Measurements from ENCODE around the gene AOC2. TPM values are rescaled to one million over a fixed set of nuclear protein-coding genes. Genes with fewer than 3 reads are reported as not detected.
A peak's percentile ranks its signal among the peaks of the same experiment; 100 is the strongest.

Gene AOC2
- 1 to 10 TPM; 1.8 to 2.4 TPM for total RNA-seq

- Mint-ChIP-seq H3K27ac (no peak within 1 kb of the TSS), H3K9me3 (ENCODE audit: low read depth) (no peaks in the 10 kb centered on the region), H3K36me3 (peaks cover 34% of the 10 kb centered on the region), H3K27me3 (no peaks in the 10 kb centered on the region), H3K4me1 (peaks cover 14% of the 10 kb centered on the region), H3K4me3 (no peak within 1 kb of the TSS)
- ATAC-seq: no peak
- CTCF ChIA-PET: interaction anchor here (1.0 to 2.0 kb wide), 4 partner anchors 10 to 153 kb away, joined by 3 to 11 read pairs (median 4); partner anchors contain the start of genes BECN1, PSME3 and RPL27
- no peak for DNase-seq
These were observed at the start of gene AOC2 for GRCh38 chr17:42844271-42844670. Gene AOC2, plus strand, starts transcription at chr17:42844580. Its CDS starts 47 bp downstream, at chr17:42844627.

- CTCF ChIA-PET: interaction anchor here (1.7 kb wide), 1 partner anchor 15 kb away, joined by 3 read pairs; the partner anchor contains the start of gene WNK4
- Mint-ChIP-seq H3K4me3 (no peak overlapping the region), H3K4me1 (peaks cover 19% of the 10 kb centered on the region), H3K9me3 (ENCODE audit: low read depth) (no peaks in the 10 kb centered on the region), H3K27ac (no peak overlapping the region), H3K36me3 (peaks cover 2% of the 10 kb centered on the region), H3K27me3 (peaks cover 9% of the 10 kb centered on the region)
- DNase-seq: no peak
- ATAC-seq: no peak
These were observed 49.3 kb upstream of the AOC2 start for GRCh38 chr17:42795061-42795460.

GRCh38 chr17:42795465-42795864, 48.9 kb upstream of the AOC2 start:
- DNase-seq (no peak), ATAC-seq (no peak)
- peaks cover 5% of the 10 kb centered on the region for H3K27me3 Mint-ChIP-seq
- CTCF ChIA-PET: interaction anchor here (1.7 kb wide), 1 partner anchor 15 kb away, joined by 3 read pairs; the partner anchor contains the start of gene WNK4
- H3K27ac Mint-ChIP-seq: no peak overlapping the region
- peaks cover 19% of the 10 kb centered on the region for H3K4me1 Mint-ChIP-seq
- no peaks in the 10 kb centered on the region for H3K9me3 Mint-ChIP-seq (ENCODE audit: low read depth)
- H3K4me3 Mint-ChIP-seq: no peak overlapping the region
- peaks cover 2% of the 10 kb centered on the region for H3K36me3 Mint-ChIP-seq

GRCh38 chr17:42796066-42796758, 48.2 kb upstream of the AOC2 start:
- CTCF ChIA-PET: interaction anchor here (1.7 kb wide), 1 partner anchor 16 kb away, joined by 3 read pairs; the partner anchor contains the start of gene WNK4
- H3K4me3 Mint-ChIP-seq: no peak overlapping the region

GRCh38 chr17:42797067-42798007, 47.0 kb upstream of the AOC2 start:
- DNase-seq: no peak
- no peaks in the 10 kb centered on the region for H3K9me3 Mint-ChIP-seq (ENCODE audit: low read depth)
- no peak overlapping the region for H3K27ac Mint-ChIP-seq
- CTCF ChIA-PET: interaction anchor here (1.8 kb wide), 1 partner anchor 34 kb away, joined by 5 read pairs; no protein-coding TSS in a partner anchor
- peaks cover 2% of the 10 kb centered on the region for H3K36me3 Mint-ChIP-seq
- ATAC-seq: no peak
- H3K27me3 Mint-ChIP-seq: peaks cover 7% of the 10 kb centered on the region
- peak overlapping the region; percentile 94 for H3K4me3 Mint-ChIP-seq
- peaks cover 19% of the 10 kb centered on the region for H3K4me1 Mint-ChIP-seq

More at GRCh38 chr17:42796066-42796758, 48.2 kb upstream of the AOC2 start:
- peaks cover 2% of the 10 kb centered on the region for H3K27me3 Mint-ChIP-seq
- H3K9me3 Mint-ChIP-seq (ENCODE audit: low read depth): no peaks in the 10 kb centered on the region
- peaks cover 19% of the 10 kb centered on the region for H3K4me1 Mint-ChIP-seq
- DNase-seq (no peak), ATAC-seq (no peak)
- no peak overlapping the region for H3K27ac Mint-ChIP-seq
- H3K36me3 Mint-ChIP-seq: peaks cover 2% of the 10 kb centered on the region

GRCh38 chr17:42798011-42798382, 46.4 kb upstream of the AOC2 start:
- Mint-ChIP-seq H3K27ac (peak overlapping the region; percentile 75), H3K36me3 (peaks cover 2% of the 10 kb centered on the region), H3K27me3 (peaks cover 7% of the 10 kb centered on the region), H3K4me3 (peak overlapping the region; percentile 94), H3K4me1 (peaks cover 19% of the 10 kb centered on the region), H3K9me3 (ENCODE audit: low read depth) (no peaks in the 10 kb centered on the region)
- DNase-seq: no peak
- ATAC-seq: no peak
- CTCF ChIA-PET: interaction anchor here (0.6 to 1.8 kb wide), 4 partner anchors 22 to 179 kb away, joined by 3 to 6 read pairs (median 4); partner anchors contain the start of gene BECN1

GRCh38 chr17:42798383-42799380, 45.7 kb upstream of the AOC2 start, which contains the start of the genes CNTD1 and COA3:
Gene CNTD1, plus strand, starts transcription at chr17:42798861. Its CDS starts 207 bp downstream, at chr17:42799068.
Gene COA3, minus strand, starts transcription at chr17:42798704. Its CDS starts 23 bp downstream, at chr17:42798681.
- peak within 1 kb of the TSS; percentile 75 for H3K27ac Mint-ChIP-seq
- H3K36me3 Mint-ChIP-seq: peaks cover 2% of the 10 kb centered on the region
- ATAC-seq (peak; percentile 100), DNase-seq (peak; percentile 90)
- no peaks in the 10 kb centered on the region for H3K9me3 Mint-ChIP-seq (ENCODE audit: low read depth)
- CTCF ChIA-PET: interaction anchor here (0.6 to 1.8 kb wide), 6 partner anchors 17 to 221 kb away, joined by 3 to 6 read pairs (median 4); partner anchors contain the start of gene BECN1
- peak within 1 kb of the TSS; percentile 94 for H3K4me3 Mint-ChIP-seq
- peaks cover 19% of the 10 kb centered on the region for H3K4me1 Mint-ChIP-seq
- peaks cover 7% of the 10 kb centered on the region for H3K27me3 Mint-ChIP-seq

GRCh38 chr17:42803074-42803883, 41.1 kb upstream of the AOC2 start:
- peaks cover 7% of the 10 kb centered on the region for H3K27me3 Mint-ChIP-seq
- CTCF ChIA-PET: interaction anchor here (1.1 to 2.3 kb wide), 4 partner anchors 17 to 310 kb away, joined by 3 to 7 read pairs (median 6); partner anchors contain the start of gene BECN1
- H3K36me3 Mint-ChIP-seq: peaks cover 6% of the 10 kb centered on the region
- H3K9me3 Mint-ChIP-seq (ENCODE audit: low read depth): no peaks in the 10 kb centered on the region
- H3K4me1 Mint-ChIP-seq: peaks cover 7% of the 10 kb centered on the region
- DNase-seq (no peak), ATAC-seq (no peak)
- no peak overlapping the region for H3K4me3 Mint-ChIP-seq
- H3K27ac Mint-ChIP-seq: no peak overlapping the region

- CTCF ChIA-PET: interaction anchor here (1.3 kb wide), 2 partner anchors 13 to 15 kb away, joined by 3 read pairs; no protein-coding TSS in a partner anchor
- no peak overlapping the region for H3K27ac Mint-ChIP-seq
- H3K9me3 Mint-ChIP-seq (ENCODE audit: low read depth): no peaks in the 10 kb centered on the region
- ATAC-seq: no peak
- H3K4me3 Mint-ChIP-seq: no peak overlapping the region
- H3K4me1 Mint-ChIP-seq: no peaks in the 10 kb centered on the region
- no peak for DNase-seq
- H3K36me3 Mint-ChIP-seq: peaks cover 10% of the 10 kb centered on the region
- H3K27me3 Mint-ChIP-seq: peaks cover 5% of the 10 kb centered on the region
These were observed 39.4 kb upstream of the AOC2 start for GRCh38 chr17:42804918-42805367.

- H3K4me1 Mint-ChIP-seq: no peaks in the 10 kb centered on the region
- CTCF ChIA-PET: interaction anchor here (1.3 kb wide), 1 partner anchor 14 kb away, joined by 3 read pairs; no protein-coding TSS in a partner anchor
- no peaks in the 10 kb centered on the region for H3K9me3 Mint-ChIP-seq (ENCODE audit: low read depth)
These were observed 38.1 kb upstream of the AOC2 start for GRCh38 chr17:42806249-42806648.

GRCh38 chr17:42809250-42809649, 35.1 kb upstream of the AOC2 start:
- Mint-ChIP-seq H3K4me3 (no peak overlapping the region), H3K27ac (no peak overlapping the region), H3K9me3 (ENCODE audit: low read depth) (no peaks in the 10 kb centered on the region), H3K4me1 (no peaks in the 10 kb centered on the region), H3K27me3 (no peaks in the 10 kb centered on the region), H3K36me3 (peaks cover 32% of the 10 kb centered on the region)
- CTCF ChIA-PET: interaction anchor here (0.8 to 1.9 kb wide), 3 partner anchors 14 to 34 kb away, joined by 3 to 6 read pairs (median 3); partner anchors contain the start of gene BECN1
- DNase-seq: no peak
- no peak for ATAC-seq

More at GRCh38 chr17:42806249-42806648, 38.1 kb upstream of the AOC2 start:
- Mint-ChIP-seq H3K36me3 (peaks cover 18% of the 10 kb centered on the region), H3K27me3 (peaks cover 5% of the 10 kb centered on the region), H3K4me3 (no peak overlapping the region), H3K27ac (no peak overlapping the region)
- ATAC-seq (no peak), DNase-seq (no peak)
